Activated CD4-positive, alpha-beta T cell treated with anti-CD3 and anti-CD28 coated beads, Interleukin-2, amount 50 U/mL, for 4 hours (primary cell): ENCODE measurements around the gene PTOV1.
A peak's percentile ranks its signal among the peaks of the same experiment; 100 is the strongest.

Experiments used
- DNase-seq, 2 experiments: peaks; one replicate each; pipeline ENCODE4 v3.0.0-alpha.2; 2020

PTOV1 gene

DNA sequence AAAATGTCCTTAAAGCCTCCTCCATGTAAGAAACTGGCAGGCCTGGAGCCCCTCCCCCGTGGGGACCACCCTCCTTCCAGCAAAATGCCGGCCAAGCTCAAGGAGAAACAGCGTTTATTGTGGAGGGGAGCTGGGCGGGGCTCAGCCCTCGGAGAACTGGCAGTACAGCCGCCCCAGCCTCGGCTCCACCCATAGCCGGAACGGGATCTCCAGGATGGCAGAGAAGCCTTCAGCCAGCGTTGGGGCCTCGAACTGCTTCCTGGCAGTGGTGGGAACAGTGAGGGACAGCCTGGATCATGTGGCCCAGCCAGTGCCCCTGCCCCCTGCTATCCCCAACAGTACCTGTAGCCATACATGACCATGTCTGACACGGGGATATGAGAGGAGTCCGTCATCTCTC, 10.1 kb downstream of the PTOV1 start:
- DNase-seq, result no peak

DNA sequence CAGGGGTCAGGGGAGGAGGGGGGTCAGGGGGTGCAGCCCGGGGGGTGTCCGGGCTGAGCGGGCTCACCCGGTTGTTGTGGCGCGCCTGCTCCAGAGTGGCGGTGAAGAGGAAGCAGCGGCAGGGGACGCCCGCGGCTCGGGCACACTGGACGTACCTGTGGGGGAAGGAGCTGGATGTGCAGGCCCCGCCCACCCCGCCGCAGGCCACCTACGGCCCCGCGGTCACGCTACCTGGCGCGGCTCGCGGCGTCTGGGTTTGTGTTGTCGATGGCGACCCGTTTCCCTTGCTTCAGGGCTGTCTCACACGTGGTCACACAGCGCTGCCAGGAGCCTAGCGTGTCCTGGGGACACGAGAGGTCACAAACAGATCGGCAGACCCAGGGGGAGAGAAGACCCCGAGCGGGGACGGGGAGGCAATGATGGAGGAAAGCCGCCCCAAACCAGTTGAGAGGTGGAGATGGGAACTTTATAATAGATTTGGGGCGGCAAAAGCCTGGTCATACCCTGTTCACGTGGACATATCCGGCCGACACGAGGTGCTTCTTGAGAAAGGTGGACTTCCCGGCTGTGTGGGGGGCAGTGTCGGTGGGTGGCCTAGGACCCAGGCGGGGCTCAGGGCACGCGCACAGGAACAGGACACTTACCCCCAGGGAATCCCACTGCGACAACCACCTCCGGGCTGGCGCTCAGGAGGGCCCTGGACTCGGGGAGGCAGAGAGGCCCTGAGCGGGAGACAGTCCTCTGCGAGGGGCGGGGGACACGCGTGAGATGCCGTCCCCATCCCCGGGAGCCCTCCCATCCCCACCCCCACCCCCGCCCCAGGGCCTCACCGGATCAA, 10.8 kb downstream of the PTOV1 start:
- no peak for DNase-seq

DNA sequence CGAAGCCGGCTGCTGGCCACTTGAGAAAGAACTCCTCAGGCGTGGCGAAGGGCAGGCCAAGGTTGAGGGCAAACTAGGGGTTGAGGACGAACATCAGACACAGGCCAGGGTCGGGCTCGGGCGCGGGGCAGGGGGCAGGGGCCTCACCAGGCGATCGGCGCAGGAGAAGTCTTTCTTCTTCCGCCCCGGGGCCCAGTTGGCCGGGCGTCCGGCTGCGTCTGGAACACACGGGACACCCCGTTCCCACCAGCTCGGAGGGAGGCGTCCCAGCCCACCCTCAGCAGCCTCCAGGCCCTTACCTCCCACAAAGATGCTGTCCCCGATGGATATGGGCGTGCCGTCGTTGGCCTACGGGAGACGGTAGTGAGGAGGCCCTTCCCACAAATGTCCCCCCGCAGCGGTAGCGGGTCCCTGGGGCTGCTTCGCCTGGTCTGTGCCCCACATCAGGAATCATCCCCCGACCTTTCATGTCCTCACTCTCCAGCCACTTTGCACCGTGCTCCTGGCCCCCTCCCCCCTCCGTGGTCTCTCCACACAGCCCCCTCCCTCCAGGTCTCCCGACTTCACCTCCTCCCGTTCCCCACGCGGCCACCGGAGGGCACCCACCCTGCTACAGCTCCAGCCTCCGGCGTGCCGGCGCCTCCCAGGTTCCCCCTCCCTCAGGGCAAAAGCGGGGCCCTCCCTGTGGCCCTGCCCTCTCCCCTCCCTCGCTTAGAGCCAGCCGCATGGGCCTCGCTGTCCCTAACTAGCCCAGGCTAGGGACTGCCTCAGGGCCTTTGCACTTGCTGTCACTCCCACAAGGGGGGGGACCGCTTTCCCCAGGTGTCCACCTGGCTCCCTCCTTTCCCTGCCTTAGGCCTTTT, 11.7 kb downstream of the PTOV1 start:
- DNase-seq, result no peak

DNA sequence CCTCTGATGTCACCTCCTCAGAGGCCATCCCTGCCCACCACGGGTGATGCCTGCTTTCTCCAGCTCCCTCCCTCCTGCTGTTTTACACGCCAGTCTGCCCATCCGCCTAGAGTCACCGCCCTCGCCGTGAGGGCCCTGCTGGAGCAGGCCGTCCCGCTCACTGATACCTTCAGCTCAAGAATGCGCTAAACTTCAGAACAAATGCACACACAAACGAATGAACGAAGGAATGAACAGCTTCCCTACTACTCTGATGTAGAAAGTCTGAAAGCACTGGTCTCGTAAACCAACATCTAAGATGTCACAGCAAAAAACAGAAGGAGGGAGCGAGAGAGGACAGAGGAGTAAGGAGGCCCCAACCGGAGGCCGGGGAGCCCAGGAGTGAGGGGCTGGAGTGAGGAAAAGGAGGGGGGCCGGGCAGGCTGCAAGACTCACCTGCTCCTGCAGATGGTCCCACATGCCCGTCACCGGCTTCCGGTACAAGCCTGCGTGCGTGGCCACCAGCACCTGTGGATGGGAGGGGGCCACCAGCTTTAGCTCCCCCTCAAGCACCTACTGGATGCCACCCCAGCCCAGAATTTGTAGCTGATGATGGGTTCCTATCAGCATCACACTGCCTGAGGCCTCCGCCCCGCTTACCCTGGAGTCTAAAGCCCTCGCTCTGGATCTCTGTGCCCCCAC, 12.4 kb downstream of the PTOV1 start:
- no peak for DNase-seq

DNA sequence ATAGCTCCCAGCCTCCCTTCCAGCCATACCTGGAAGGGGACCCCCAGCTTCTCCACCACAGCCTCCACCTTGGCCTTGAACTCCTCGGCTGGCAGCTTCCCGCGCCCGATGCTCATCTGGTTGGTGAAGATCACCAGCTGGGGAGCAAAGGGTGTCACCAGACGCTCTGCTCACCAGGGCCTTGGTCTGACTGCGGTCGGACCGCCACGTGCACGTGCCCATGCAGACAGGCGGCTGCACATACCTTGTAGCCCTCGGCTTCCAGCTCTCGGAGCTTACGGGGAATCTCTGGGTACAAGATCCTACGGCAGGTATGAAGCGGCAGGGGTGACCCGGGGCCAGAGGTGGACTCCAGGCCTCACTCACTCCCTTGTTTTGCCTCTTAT, 13.0 kb downstream of the PTOV1 start:
- DNase-seq, result no peak

GRCh38 chr19:49864890-49865289, 13.9 kb downstream of the PTOV1 start:
- no peak for DNase-seq

DNA sequence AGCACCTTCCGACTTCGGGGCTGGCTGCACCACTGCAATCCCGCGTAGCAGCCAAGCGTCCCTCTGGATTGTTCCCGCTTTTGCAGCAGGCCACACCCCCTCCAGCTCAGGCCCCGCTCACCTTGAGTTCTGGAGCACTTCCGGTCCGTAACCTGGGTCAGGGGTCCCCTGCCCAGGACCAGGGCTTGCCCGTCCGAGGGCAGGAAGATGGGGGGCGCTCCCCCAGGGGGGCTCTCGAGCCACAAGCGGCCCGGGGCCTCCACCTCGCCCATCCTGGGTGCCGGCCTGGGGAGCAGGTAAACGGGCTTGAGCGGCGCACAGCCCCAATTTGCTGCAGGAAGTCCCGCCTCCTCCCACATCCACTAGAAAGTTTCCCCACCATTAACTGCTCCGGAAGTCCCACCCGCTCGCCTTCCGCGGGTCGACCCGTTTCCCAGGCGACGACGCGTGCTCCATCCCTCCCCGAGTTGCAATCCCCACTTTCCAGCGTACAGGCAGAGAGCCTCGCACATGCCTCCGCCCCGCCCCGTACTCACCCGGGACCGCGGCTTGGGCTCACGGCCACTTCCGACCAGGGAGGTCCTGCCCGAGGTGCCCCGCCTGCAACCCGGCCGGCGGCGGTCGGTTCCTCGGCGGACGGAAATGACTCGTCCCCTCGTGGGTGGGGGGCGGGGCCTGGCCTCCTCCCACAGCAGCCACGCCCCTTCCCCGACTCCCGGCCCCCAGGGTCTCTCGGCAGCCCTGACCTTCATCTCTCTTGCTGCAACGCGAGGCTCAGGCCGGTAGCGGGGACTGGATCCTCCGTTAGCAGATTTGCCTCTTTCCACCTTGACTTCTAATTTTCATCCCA, 16.2 kb downstream of the PTOV1 start, which contains the start of gene PNKP:
PNKP (minus strand) TSS at position 644 of the 850 bp plus-strand sequence; CDS start at position 272, 372 bp downstream.
- peak; percentile 79 to 81 for DNase-seq

GRCh38 chr19:49869009-49869483, 18.1 kb downstream of the PTOV1 start:
- no peak for DNase-seq

DNA sequence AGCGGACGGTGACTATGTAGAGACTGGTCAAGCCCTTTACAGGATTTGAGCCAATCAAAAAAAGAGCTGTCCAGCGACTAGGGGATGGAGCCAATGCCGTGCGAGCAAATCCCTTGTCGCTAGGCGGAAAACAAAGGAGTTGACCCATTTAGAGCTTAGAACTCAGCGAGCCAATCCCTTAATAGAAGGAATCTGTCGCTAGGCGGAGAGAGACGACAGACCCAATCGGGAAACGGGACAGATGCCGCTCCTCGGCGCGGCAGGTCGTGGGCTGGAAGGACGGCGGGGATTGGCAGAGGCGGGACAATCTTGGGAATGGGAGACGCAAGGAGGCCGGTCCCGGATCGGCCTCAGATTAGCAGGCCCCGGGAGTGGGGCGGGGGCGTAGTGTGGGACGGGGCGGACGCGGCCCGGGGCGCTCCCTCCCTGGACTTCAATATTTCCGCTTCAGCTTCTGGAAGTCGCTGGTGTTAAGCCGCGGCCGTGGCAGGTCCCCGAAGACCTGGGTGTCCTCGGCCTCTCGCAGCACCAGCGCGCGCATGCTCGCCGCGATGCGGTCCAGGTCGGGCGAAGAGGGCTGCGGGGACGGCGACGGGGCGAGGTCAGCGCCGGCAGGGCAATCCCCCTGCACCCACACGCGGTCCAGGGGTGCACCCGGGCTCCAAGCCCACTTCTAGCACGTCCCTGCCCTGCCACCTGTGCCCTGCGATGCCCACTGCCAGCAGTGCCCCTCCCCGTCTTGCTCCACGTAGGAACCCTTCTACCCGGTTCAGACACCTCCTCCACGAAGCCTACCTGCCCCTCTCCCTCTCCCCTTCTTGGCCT, 18.7 kb downstream of the PTOV1 start:
- DNase-seq, result peak; percentile 81 to 84

- DNase-seq, result no peak
These were observed 19.4 kb downstream of the PTOV1 start for GRCh38 chr19:49870309-49870901.

GRCh38 chr19:49871349-49871985, 20.5 kb downstream of the PTOV1 start:
- DNase-seq, result no peak

DNA sequence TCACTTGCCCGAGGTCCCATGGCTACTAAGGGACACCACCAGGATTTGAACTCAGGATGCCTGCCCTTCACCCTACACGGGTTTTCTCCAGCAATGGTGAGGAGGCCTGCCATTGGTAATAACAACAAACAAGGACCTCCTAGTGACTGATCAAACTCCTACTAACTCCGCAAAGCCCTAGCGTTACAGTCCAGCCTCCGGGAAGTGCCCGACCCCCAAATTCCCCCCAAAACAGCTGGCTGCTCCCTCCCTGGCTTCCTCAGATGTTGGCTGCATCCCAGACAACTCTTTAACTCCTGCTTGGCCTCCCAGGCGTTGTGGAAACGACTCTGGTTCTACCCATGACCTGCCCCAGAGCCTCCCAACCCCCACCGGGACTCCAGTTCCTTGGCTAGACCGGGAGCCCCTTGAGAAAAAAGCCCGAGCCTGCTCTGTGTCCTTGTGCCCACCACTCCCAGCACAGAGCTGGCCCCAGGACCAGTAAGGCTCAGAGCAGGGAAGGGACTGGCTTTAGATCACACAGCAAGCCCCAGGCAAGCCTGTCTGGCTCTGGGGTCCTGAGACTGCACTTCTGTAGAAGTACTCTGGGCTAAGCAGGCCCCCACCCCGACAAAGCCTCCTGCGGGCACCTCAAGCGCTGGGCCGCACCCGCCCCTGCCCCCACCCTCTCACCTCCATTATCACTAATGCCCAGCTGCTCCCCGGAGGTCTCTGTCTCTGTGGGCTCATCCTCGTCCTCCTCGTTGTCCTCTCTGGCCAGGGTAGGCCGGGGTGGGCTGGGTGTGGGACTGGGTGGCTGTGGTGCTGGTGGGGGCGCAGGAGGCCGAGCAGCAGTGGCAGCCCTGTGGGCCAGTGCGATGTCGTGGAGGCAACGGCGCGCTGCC, 21.5 kb downstream of the PTOV1 start:
- no peak for DNase-seq

GRCh38 chr19:49873129-49873521, 22.2 kb downstream of the PTOV1 start:
- no peak for DNase-seq

GRCh38 chr19:49873834-49874233, 22.9 kb downstream of the PTOV1 start:
- no peak for DNase-seq

GRCh38 chr19:49874503-49875157, 23.7 kb downstream of the PTOV1 start:
- no peak for DNase-seq

DNA sequence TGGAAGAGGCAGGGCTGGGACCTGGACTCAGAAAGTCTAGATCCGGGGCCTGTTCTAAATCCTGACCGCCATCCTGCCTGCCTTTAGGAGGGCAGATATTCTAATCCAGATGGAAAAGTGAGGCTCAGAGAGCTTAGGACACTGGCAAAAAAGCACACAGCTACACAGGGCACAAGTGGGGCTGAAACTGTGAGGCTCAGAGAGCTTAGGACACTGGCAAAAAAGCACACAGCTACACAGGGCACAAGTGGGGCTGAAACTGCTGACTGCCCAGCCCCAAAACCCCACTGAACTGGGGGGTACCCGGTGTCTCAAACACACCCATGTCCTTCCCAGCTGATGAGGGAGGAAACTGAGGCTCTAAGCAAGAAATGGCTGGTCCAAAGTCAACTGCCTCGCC, 24.2 kb downstream of the PTOV1 start:
- DNase-seq, result no peak

DNA sequence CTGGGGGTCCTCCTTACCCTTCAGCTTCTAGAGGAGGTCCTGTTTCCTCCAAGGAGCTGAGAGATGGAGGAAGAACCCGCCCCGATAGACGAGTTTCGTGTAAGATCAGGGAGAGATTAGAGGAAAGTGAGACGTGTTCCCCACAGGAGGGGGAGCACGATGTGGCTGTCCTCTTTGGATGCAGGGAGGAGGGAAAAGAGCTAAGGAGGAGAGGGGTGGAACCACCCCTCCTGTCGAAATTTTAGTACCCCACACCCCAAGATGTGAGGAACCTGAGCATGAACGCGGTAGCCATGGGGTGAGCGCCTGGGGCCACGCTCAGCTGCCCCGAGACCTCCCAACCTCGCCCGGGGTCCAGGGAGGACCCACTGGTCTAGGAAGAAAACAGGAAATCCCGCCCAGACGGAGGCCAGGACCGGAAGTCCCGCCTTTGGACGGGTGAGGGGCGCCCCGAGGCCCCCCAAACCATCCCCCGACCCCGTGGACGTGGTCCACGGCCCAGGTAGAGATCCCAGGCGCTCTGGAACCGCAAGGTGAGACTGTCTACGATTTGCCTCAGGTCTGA, 25.0 kb downstream of the PTOV1 start:
- DNase-seq, result peak; percentile 41 to 43

- peak; percentile 96 for DNase-seq
These were observed 25.6 kb downstream of the PTOV1 start for GRCh38 chr19:49876422-49877019.
